ENCODE results near the gene ING2.
"Not testable (repeated sequence)": the region's sequence is repeated elsewhere in the genome, so short reads cannot be mapped to it uniquely, and the experiment has no call there.

GRCh38 chr4:183465879-183466278 lies 39.0 kb upstream of the ING2 start:
- not testable (repeated sequence) for TF ChIP-seq ZNF629 (tag by site-specific recombination; IDR thresholded peaks at IDR 0.05); ZFP37 (tag by site-specific recombination; IDR thresholded peaks at IDR 0.05); CTCF (tag by site-specific recombination; IDR thresholded peaks at IDR 0.05); PRDM6 (tag by site-specific recombination; IDR thresholded peaks at IDR 0.05); ZNF510 (tag by site-specific recombination; IDR thresholded peaks at IDR 0.05; ENCODE audit: insufficient replicate concordance); ZFP69B (tag by site-specific recombination; IDR thresholded peaks at IDR 0.05); ZNF777 (tag by site-specific recombination; IDR thresholded peaks at IDR 0.05; ENCODE audit: borderline replicate concordance); PATZ1 (tag by site-specific recombination; IDR thresholded peaks at IDR 0.05)

All from HEK293 (cell line).